A673 (cell line): ENCODE data around the gene FNDC3B.

Experiments used
- CTCF ChIP-seq: fragments of 300-800, 200-600 bp; sonication (generic); conservative IDR thresholded peaks from 2 replicates; pipeline ENCODE4 v1.5.1; 2017; ENCODE audit warnings: low read depth, mild to moderate bottlenecking, antibody characterized with exemption, low read length, moderate library complexity, mixed read lengths
- EZH2 ChIP-seq: fragments of 200-600 bp; sonication (generic); IDR thresholded peaks from 2 replicates; pipeline ENCODE4 v1.6.1; 2017; ENCODE audit warnings: borderline replicate concordance, low read depth, mild to moderate bottlenecking, mixed read lengths, antibody characterized with exemption, low read length; ENCODE audit not compliant: poor library complexity, severe bottlenecking

DNA sequence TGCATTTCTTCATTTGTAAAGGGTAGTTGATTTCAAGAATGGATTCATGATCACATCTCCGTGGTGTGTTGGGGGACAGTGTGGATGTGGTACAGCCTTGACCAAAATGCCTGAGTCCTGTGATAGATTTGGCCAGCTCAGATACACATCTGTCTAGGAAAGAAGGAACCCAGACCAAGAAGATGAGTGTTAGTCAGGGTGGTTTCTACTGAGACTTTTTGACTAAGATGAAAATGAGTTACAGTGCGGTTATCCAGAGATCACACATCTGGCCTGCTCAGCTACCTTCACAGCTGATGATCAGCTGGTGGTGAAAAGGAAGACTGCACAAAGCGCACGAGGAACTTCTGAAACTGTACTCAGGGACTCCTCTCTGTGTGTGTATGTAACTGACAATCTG, 68.0 kb downstream of the FNDC3B start:
- TF ChIP-seq CTCF (no peak), EZH2 (no peak)
